Right kidney (tissue), 1 donor: ENCODE results near the gene FAM174B.
"Not testable (repeated sequence)": the region's sequence is repeated elsewhere in the genome, so short reads cannot be mapped to it uniquely, and the experiment has no call there.

ENCODE experiments used
- DNase-seq: peaks from one replicate; pipeline ENCODE4 v3.0.0-alpha.2; 2016

The FAM174B gene

DNA sequence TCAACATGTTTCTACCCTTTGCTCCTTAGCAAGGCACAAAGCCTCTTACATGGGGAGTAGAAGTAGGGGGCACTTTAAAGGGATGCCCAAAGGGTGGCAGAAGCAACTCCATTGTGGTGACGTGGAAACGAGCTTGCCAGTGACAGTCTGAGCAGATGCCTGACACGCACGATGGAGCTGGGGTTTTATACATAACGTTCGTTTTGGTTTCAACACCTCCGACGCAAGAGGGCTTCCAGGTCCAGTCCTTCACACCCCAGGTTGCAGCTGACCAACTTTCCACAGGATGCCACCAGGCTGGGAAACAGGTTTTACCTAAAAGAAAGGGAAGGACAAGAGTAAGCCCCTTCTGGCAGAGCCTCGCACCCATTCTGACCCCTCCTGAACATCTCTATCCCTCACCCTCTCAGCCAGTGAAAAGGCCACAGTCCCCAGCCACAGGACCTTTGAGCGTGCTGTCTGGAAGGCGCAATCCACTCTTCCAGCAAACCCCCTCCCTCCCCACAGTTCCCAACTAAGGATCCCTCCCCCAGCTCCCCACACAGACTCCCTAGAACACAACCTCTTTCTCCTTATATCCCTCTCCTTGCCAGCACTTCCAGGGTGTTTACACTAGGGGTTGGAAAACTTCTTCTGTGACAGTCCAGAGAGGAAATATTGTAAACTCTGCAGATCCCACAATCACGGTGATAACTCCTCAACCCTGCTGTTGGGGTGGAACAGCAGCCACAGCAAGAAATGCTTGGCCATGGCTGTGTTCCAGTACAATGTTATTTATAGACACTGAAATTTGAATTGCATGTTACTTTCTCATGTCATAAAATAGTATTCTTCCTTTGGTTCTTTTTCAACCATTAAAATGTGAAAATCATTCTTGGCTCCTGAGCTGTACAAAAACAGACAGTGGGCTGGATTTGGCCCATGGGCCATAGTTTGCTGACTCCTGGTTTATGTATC is 36.2 kb downstream of the FAM174B start:
- DNase-seq: no peak

DNA sequence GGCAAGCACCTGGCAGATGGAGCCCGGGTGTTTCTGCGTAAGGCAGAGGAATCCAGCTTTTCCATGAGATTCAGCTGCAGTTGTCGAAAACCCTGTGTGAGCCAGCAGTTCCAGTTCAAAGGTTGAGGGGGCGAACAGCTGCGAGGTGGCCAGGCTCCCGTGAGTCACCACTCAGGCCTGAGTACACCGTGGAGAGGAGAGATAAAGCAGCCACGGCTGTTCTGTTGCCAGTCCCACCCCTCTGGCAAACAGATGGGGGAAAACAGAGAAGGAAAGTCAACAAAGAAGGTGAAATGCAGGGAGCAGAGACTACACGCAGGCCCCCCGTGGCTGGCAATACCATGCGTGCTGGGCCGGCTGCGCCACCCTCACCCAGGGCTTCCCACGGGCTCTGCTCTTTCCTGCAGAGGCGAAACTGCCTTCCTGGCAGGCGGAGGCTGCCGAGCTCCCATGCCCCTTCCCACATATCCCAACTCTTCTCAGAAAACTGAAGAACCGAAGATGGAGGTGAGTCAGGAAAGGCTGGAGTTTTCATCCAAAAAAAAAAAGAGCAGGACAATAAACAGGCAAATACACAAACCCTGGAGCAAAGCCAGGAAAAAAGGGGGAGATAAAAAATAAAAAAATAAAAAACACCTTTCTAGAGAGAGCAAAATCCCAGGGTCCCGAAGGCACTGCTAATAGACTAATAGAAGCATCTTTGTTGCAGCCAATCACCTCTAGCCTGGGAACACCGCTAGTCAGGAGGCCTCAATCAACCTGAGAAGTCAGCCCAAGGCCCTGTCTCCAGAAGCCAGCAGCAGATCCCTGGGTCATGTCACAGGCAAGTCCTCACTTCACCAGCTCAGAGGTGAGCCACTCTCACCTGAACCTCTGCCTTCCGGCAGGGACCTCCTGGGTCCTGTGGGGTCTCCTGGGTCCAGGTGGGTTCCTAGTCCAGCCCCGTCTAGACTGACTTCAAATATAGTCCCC is 37.7 kb downstream of the FAM174B start:
- no peak for DNase-seq

- no peak for DNase-seq
Observed at GRCh38 chr15:92616621-92617548, 38.7 kb downstream of the FAM174B start.

GRCh38 chr15:92614791-92615785 is 40.5 kb downstream of the FAM174B start:
- DNase-seq: no peak

- no peak for DNase-seq
Observed at GRCh38 chr15:92614301-92614700, 41.3 kb downstream of the FAM174B start.

- DNase-seq: no peak
Observed at GRCh38 chr15:92613841-92614240, 41.7 kb downstream of the FAM174B start.

GRCh38 chr15:92612891-92613290 is 42.7 kb downstream of the FAM174B start:
- no peak for DNase-seq

DNA sequence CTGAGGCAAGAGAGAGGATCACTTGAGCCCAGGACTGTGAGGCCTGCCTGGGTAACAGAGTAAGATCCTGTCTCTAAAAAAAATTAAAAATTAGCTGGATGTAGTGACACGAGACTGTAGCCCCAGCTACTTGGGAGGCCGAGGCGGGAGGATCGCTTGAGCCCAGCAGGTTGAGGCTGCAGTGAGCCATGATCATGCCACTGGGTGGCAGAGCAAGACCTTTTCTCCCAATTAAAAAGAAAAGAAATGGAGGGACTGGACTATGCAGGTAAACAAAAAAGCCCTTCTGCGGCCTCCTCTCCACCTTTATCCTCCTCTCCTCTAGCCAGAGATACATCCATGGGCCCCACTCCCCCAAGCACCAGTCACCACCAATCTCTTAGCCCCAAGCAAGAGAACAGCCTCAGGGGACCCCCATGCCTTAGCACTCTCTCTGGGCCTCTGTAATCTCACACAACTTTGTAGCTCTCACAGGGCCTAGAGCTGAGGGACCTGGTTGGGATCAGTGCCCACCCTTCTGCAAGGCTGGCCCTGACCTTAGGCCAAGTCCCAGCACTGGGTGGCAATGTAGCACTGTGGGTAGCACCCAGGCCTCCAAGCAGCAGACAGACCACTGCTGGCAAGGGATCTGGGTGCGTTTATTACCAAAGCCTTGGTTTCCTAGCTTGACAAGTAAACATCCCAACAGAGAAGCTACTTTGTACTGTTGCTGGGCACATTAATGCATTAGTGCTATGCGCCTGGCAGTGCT is 43.4 kb downstream of the FAM174B start:
- no peak for DNase-seq

DNA sequence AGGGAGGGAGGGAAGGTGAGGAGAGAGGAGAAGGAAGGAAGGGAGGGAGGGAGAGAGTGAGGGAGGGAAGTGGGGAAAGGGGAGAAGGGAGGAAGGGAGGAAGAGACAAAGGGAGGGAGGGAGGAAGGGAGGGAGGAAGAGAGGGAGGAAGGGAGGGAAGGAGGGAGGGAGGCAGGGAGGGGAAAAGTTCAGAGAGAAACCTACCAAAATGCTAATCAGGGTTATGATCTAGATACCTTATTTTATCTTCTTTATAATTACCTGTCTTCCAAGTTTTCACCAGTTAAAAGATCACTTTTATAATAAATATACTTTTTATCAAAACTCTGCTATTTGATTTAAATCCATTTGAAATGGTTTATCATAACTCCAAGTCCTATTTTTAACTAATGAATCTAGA is 44.4 kb downstream of the FAM174B start:
- DNase-seq: no peak

- no peak for DNase-seq
Observed at GRCh38 chr15:92610101-92610520, 45.5 kb downstream of the FAM174B start.

DNA sequence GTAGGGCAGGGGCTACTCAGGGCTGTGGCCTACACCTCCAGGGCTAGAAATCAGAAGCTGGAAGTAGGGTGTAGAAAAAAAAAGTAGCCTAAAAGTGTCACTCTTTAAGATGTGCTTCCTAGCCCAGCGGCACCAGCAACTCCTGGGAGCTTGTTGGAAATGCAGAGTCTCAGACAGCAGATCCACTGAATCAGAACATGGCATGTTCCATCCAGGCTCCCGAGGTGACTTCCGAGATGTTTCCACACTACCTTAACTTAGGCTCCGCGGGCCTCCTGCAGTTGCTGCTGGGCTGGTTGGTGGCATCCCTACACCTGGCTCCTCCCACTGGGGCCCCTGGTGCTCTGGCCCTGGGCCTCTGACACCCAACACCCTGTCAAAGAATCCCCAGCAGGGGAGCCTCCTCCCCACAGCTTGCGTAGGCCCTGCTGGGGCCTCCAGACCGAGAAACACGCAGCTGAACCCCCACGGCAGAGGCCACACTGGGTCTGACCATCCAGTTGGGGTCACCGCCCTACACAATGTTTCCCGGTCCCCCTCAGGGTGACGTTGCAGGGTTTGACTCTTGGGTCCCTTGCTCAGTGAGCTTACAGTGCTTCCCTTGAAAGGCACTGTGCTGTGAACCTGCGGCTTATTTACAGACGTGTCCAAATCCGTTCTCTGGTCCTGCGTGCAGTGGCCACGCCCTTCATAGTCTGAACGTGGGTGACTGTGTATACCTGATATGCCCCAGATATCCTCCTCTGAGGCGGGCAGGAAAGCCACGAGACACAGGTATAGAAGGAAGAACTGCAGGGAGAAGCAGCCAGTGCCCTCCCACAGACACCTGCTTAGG is 46.5 kb downstream of the FAM174B start:
- no peak for DNase-seq

DNA sequence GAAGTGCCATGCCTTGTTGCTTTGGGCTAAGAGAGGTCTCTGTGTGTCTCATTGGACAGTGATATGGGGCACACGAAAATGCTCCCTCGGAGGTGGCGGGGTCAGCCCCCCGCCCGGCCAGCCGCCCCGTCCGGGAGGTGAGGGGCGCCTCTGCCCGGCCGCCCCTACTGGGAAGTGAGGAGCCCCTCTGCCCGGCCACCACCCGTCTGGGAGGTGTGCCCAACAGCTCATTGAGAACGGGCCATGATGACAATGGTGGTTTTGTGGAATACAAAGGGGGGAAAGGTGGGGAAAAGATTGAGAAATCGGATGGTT is 48.8 kb downstream of the FAM174B start:
- not testable (repeated sequence) for DNase-seq

DNA sequence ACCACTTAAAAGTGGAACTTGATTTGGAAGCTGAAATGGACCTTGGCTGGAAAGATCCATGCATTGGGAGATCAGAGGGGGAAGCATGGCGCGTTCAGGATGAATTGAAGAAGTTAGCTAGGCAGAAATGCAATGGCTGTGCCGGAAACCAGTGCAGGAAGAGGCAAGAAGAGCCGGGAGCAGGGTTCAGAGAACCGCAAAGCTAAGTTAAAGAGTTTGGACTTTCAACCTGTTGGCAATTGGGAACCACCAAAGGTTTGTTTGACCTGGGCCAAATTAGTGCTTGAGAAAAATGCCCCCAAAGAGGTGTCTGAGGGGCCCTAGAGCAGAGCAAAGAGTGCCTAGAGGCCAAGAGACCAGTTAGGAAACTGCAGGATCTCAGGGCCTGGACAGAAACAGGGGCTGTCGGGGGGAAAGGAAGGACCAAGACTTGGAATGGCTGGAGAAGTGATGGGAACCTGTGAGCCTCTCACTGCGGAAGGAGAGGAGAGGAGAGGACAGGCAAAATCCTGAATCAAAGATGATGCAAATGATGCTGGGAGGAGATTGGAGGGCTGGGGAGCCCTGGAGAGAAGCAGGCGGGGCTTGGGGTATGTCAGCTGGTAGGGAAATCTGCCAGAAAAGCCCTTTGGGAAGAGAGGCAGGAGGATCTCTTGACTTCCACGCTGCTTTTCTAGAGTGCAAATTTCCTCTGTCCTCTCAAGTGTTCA is 49.3 kb downstream of the FAM174B start:
- DNase-seq: no peak

GRCh38 chr15:92605225-92605944 is 50.2 kb downstream of the FAM174B start:
- DNase-seq: no peak

GRCh38 chr15:92603743-92604470 is 51.7 kb downstream of the FAM174B start:
- DNase-seq: no peak

DNA sequence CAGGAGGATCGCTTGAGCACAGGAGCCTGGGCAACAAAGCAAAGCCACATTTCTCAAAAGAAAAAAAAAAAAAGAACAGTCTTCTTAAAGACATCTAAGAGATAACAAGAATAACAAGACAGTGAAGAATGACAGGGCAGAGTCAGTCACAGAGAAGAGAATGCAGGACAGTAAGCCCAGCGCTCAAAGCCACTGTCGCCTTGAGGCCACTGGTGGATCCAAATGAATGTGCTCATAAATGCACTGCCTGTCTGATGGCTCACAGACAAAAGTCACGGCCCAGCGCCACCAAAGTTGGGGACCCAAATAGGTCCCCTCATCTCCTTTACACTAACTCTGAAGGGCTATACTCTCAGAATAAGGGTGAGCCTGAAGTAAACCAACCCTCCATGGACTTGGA is 52.3 kb downstream of the FAM174B start:
- DNase-seq: no peak

DNA sequence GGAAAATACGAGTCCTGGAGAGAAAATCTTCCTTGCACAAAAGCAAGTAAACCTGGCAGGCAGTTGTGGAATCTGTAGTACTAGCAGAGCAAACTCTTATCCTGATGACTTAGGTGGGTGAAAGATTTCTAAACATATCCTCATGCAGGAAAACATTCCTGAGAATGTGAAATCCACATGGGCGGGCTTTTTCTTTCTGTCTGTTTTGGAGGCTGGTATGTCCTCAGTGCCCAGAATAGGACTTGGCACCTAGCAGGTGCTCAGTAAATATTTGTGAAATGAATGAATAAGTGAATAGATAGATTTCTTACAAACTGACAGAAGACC is 53.3 kb downstream of the FAM174B start:
- DNase-seq: no peak
